Keratinocyte (primary cell): ENCODE results near the gene ST3GAL5.

Experiments
- EZH2 ChIP-seq: IDR thresholded peaks from one replicate; pipeline ENCODE4 v1.6.1; 2012; ENCODE audit warnings: inconsistent platforms, mild to moderate bottlenecking, low read length, moderate library complexity
- TF ChIP-seq, protein P1 (sequence below), 3 experiments: IDR thresholded peaks in 1 of 3; conservative IDR thresholded peaks in 1 of 3; optimal IDR thresholded peaks in 1 of 3; 2 replicates in 2 of 3; 3 replicates in 1 of 3; pipeline versions ENCODE3 to v1.5.1; 2011; ENCODE audit warnings: low read length in 3 of 3, mild to moderate bottlenecking in 3 of 3, moderate library complexity in 2 of 3, control low read depth in 1 of 3, inconsistent platforms in 1 of 3; ENCODE audit not compliant: insufficient read depth in 2 of 3; ENCODE audit errors: extremely low read depth in 1 of 3

DNA sequence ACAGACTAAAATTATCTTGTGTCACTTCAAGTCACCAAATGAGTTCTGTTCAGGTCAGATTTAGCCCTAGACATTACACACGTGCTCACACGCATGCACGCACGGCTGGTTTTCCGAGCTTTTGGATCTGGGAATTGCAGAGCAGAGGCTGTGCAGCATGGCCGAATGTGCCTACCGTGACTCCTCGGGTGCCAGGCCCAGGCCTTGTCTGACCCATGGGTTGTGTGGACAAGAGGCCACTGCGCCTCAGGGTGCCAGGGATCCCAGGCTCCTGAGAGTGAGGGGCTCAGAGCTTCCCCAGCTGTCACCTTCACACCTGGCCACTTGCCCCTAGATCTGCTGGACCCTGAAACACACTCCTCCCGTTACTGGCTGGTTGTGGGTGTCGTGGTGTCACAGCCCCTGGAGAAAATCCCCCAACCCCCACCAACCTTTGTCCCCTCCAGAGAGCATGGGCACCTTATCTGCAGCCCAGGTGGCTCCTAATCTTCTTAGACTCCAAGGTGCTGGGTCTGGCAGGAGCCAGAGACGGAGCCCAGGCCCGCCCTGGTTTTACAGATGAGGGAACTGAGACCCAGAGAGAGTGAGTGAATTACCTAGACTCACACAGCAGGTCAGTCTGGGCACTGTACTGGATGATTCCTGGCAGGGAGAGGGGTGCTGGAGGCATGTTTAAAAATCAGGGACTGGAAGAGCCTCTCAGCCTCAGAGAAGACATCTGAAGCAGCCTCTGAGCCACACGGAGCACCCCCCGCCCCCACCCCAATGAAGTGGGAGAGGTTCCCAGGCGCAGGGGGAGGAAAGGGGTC is 78.2 kb downstream of the ST3GAL5 start:
- TF ChIP-seq EZH2, result no peak
- TF ChIP-seq, protein P1, sequence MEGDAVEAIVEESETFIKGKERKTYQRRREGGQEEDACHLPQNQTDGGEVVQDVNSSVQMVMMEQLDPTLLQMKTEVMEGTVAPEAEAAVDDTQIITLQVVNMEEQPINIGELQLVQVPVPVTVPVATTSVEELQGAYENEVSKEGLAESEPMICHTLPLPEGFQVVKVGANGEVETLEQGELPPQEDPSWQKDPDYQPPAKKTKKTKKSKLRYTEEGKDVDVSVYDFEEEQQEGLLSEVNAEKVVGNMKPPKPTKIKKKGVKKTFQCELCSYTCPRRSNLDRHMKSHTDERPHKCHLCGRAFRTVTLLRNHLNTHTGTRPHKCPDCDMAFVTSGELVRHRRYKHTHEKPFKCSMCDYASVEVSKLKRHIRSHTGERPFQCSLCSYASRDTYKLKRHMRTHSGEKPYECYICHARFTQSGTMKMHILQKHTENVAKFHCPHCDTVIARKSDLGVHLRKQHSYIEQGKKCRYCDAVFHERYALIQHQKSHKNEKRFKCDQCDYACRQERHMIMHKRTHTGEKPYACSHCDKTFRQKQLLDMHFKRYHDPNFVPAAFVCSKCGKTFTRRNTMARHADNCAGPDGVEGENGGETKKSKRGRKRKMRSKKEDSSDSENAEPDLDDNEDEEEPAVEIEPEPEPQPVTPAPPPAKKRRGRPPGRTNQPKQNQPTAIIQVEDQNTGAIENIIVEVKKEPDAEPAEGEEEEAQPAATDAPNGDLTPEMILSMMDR (optimal IDR thresholded peaks at IDR 0.05 in 1 of 3, IDR thresholded peaks at IDR 0.05 in 1 of 3, conservative IDR thresholded peaks at IDR 0.05 in 1 of 3; ENCODE audit: extremely low read depth in 1 of 3, insufficient read depth in 2 of 3, low read length in 3 of 3), result no peak
